ENCODE data around the gene EGFR.

- TF ChIP-seq CTCF (conservative IDR thresholded peaks at IDR 0.05 in 1 of 2, IDR thresholded peaks at IDR 0.05 in 1 of 2; ENCODE audit: extremely low read depth in 1 of 2, insufficient read depth in 1 of 2, low read depth in 1 of 2, low read length in 2 of 2) (no peak), EZH2 (IDR thresholded peaks at IDR 0.05; ENCODE audit: borderline replicate concordance, low read length) (no peak)
Measured at GRCh38 chr7:55207436-55208125, 188.8 kb downstream of the EGFR start.

All from mammary epithelial cell (primary cell).